Hepatic stellate cell (primary cell): ENCODE results near the gene C7.
A peak's percentile ranks its signal among the peaks of the same experiment; 100 is the strongest.
"Not testable (repeated sequence)": the region's sequence is repeated elsewhere in the genome, so short reads cannot be mapped to it uniquely, and the experiment has no call there.

Experiments
- DNase-seq: peaks from one replicate; pipeline ENCODE4 v3.0.0; 2011; ENCODE audit warnings: low spot score

C7 gene

DNA sequence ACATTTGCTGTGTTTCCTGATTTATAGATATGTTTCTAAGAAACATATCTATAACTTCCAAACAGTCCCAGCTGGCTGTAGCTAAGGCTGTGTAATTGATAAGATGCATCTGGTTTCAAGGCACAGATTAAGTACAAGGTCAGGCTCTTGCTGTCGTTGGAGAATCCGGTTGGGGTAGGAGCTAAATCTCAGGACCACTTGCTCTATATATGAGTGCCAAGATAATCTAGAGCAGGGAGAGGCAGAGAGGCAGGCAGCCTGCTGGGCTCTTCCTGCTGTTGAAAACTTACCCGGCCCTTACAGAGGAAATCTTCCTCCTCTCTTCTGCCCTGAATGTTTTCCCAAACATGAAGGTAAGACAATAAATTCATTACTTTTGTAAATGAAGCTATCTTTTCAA, at the start of gene C7:
Gene C7, plus strand, starts transcription at position 234 of the 400 bp plus-strand sequence. Its CDS starts 114 bp downstream, at position 348.
- DNase-seq = no peak

GRCh38 chr5:40860711-40861110, 48.6 kb upstream of the C7 start:
- DNase-seq = no peak

DNA sequence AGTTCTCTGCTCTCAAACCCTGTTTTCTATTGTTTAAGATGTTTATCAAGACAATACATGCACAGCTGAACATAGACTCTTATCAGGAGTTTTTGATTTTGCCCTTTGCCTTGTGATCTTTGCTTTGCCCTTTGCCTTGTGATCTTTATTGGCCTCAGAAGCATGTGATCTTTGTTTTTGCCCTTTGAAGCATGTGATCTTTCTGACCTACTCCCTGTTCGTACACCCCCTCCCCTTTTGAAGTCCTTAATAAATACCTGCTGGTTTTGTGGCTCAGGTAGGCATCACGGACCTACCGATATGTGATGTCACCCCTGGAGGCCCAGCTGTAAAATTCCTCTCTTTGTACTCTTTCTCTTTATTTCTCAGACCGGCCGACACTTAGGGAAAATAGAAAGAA, 44.3 kb upstream of the C7 start:
- not testable (repeated sequence) for DNase-seq

GRCh38 chr5:40866844-40867243, 42.5 kb upstream of the C7 start:
- DNase-seq = no peak

- no peak for DNase-seq
Measured at GRCh38 chr5:40869384-40869783, 39.9 kb upstream of the C7 start.

DNA sequence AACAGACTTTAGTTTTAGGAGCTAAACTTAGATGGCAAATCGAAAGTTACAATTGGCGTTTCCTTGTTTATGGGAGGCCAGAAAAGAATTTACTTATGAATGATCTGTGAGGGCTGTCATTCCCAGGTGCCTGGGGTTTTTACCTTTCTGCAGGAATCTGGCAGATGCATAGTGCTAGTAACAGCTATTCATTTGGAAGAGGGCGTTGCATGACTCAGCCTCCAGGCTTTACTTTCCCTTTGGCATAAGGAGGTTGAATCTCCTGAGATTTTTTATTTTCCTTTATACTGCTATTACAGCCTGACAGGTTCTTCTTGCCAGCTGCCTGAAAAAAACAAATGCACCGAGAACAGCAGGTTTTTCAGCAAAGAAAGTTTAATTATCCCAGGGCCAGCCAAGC, 38.1 kb upstream of the C7 start:
- no peak for DNase-seq

DNA sequence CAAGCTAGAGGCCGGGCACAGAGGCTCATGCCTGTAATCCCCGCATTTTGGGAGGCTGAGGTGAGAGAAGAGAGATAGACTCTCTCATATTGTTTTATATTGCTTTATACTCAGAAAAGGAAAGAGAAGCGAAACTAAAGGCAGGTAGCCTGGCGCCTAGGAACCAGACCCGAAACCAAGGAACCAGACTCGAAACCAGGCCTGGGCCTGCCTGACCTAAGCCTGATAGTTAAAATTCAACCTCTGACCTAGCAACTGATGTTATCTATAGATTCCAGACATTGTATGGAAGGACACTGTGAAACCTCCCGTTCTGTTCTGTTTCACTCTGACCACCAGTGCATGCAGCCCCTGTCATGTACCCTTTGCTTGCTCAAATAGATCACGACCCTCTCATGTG, 37.0 kb upstream of the C7 start:
- not testable (repeated sequence) for DNase-seq

GRCh38 chr5:40873286-40873880, 35.9 kb upstream of the C7 start:
- no peak for DNase-seq

DNA sequence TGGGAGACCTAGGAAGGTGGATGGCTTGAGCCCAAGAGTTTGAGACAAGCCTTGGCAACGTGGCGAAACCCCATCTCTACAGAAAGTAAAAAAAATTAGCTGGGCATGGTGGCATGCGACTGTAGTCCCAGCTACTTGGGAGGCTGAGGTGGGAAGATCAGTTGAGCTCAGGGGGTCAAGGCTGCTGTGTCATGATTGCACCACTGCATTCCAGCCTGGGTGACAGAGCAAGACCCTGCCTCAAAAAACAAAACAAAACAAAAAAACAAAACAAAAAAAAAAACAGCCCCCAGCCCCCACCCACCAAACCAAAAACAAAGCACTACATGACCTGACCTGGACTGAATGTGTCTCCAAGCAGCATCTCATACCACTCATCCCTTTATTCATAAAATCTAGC, 33.3 kb upstream of the C7 start:
- DNase-seq = no peak

DNA sequence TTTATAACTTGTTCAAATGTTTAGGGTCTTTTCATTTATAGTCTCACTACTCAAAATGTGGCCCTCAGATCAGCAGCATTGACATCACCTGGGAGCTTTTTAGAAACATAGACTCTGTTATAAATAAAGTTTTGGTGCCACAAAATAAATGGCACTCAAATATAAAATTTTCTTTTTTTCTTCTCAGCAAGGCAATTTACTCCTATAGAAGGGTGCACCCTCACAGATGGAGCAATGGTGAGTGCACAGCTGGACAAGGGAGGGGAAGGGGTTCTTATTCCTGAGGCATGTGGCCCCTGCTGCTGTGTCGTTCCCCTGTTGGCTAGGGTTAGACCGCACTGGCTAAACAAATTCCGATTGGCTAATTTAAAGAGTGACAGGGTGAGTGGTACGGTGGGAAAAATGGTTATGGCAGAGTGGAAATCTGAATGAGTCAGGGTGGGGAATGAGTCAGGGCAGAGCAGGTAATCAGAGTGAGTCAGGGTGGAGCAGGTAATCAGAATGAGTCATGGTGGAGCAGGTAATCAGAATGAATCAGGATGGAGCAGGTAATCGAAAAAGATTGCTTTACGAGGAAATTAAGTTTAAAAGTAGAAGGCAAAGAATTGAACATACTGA, 31.8 kb upstream of the C7 start:
- DNase-seq = no peak

- peak; percentile 19 for DNase-seq
Measured at GRCh38 chr5:40879163-40879942, 29.9 kb upstream of the C7 start.

DNA sequence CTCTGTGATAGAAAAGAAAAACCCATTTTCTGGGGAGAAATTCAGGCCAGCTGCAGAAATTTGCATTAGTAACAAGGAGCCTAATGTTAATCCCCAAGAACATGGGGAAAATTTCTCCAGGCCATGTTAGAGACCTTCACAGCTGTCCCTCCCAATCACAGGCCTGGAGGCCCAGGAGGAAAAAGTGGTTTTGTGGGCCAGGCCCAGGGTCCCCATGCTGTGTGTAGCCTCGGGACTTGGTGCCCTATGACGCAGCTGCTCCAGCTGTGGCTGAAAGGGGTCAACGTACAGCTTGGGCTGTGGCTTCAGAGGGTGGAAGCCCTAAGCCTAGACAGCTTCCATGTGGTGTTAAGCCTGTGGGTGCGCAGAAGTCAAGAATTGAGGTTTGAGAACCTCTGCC, 27.0 kb upstream of the C7 start:
- no peak for DNase-seq

- DNase-seq = not testable (repeated sequence)
Measured at GRCh38 chr5:40883051-40883450, 26.2 kb upstream of the C7 start.

- DNase-seq = not testable (repeated sequence)
Measured at GRCh38 chr5:40895440-40896425, 13.6 kb upstream of the C7 start.

DNA sequence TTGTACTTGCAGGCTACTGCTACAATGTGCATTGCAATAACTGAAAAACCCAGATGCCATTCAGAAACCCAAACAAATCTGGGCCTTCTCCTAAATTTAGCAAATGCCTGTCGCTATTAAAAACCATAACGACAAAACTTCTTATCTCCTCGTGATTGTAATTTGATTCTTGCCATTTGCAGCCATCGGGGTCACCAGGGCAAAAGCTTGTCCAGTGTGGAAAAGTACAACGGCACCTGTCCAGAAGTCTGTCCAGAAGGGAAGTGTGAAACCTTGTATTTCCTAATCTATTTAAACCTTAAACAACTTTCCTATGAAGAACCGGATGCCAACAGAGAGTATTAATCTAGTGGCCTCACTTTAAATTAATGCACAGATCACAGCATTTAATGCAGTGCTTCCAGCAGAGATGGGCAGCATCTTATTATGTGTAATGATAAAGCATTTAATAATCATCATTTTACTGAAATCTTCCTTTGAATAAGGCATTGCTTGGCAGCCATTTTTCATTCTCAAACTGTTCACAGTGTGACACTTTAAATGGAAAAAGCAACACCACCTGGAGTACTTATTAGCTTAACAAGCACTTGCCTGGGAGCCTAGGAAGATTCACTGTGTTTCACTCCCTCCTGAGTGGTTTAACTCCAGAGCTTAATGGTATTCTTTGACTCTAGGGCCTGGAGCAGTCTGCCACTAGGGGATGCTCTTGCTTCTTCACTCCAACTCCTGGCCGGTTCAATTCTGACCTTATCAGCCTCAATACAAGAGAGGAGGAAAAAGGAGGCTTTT, 4.9 kb upstream of the C7 start:
- DNase-seq = peak; percentile 52

DNA sequence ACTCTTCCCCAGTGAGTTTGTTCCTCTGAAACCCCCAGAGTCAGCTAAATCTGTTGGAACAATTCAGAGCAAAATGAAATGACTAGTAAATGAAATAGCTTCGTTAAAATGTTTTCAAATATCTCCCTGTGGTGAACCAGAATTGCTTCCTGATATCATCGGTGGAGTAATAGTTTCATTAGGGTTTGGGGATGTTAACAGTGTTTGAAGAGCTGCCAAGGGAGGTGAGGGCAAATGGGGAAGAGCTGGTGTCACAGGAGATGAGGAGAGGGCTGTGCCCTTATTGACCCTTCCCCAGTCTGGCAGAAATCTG, 4.3 kb upstream of the C7 start:
- DNase-seq = no peak

DNA sequence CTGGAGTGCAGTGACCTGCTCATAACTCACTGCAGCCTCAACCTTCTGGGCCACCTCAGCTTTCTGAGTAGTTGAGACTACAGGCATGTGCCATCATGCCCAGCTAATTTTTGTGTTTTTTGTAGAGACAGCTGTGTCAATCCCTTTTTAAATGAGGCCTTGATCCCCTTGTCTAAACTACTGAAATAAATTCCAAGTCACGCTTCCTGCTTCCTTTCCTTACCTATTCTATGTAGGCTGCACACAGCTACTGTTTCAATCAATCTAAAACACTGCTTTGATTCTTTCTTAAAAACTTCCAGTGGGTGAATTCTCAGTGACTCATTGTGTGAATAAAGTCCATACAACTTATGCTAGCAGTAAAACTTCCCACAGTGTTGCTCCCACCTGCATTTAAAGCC, 2.9 kb upstream of the C7 start:
- no peak for DNase-seq

DNA sequence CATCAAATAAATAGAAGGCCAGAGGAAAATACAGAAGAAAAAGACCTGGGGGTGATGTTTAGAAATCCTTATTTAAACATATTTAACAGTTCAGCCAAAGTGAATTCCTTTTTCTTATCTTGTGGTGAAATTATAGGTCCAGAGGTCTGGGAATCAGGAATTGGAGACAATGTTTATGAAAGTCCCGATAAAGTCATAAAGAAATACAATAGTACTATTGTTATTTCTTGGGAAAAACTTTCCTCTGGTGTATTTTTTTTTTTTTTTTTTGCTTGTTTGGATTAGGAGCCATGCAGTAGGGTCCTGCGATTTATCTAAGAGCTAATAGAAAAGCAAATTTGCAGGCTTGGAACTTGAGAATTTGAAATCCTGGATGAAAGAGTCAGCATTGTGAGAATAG, 426 bp downstream of the C7 start:
- DNase-seq = no peak

DNA sequence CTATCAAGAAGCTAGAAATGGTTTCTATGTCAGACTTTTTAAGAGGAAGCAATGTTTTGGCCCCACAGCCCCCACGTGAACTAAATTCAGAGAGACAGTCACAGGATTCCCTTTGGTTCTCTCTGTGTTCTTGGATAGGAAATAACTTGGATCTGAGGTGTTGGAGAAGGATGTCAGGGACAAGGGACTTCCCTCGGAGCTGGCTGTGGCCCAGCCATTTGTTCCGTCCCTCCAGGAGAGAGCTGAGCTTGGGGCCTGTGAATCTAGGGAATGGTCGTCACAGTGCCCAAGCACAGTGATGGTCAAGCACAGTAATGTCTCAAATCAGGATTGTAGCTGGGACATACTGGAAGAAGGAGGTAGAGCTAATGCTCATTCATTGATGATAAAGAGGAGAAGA, 2.0 kb downstream of the C7 start:
- no peak for DNase-seq

- peak; percentile 10 for DNase-seq
Measured at GRCh38 chr5:40914835-40915234, 5.5 kb downstream of the C7 start.

- no peak for DNase-seq
Measured at GRCh38 chr5:40915341-40915926, 6.1 kb downstream of the C7 start.
